ENCODE measurements around the gene GTF3C4.

- TF ChIP-seq CTCF (IDR thresholded peaks at IDR 0.05), result no peak
- TF ChIP-seq POLR2A (IDR thresholded peaks at IDR 0.05), result no peak
These were observed 39.5 kb upstream of the GTF3C4 start for GRCh38 chr9:132630811-132631210.
